ENCODE results near the gene SLC10A2. TPM values are rescaled to one million over a fixed set of nuclear protein-coding genes. Genes with fewer than 3 reads are reported as not detected.

SLC10A2 gene
- total RNA-seq, 4 donors from 2014 or later, result 0.13 TPM; not detected in 3

- WGBS, 2 donors, result 39 to 45% methylated on average over 3 of the region's 3 CpGs
- intact Hi-C loops (cut with DNase I; ENCODE audit: low total_unique reads), result no loop called here
- no peak for DNase-seq (ENCODE audit: low spot score in 2 of 2)
- H3K4me3 ChIP-seq (ENCODE audit: low read depth, poor library complexity, severe bottlenecking), result no peak overlapping the region
- TF ChIP-seq CTCF (IDR thresholded peaks at IDR 0.05) (no peak), POLR2A (IDR thresholded peaks at IDR 0.05) (no peak)
Measured at GRCh38 chr13:103044056-103044455, 22.2 kb downstream of the SLC10A2 start.

GRCh38 chr13:103040006-103040405, 26.2 kb downstream of the SLC10A2 start:
- intact Hi-C loops (cut with DNase I; ENCODE audit: low total_unique reads), result no loop called here

GRCh38 chr13:103039183-103039582, 27.0 kb downstream of the SLC10A2 start:
- no peak overlapping the region for H3K4me3 ChIP-seq (ENCODE audit: low read depth, poor library complexity, severe bottlenecking)
- intact Hi-C loops (cut with DNase I; ENCODE audit: low total_unique reads), result no loop called here
- no peak for DNase-seq (ENCODE audit: low spot score in 2 of 2)
- TF ChIP-seq POLR2A (IDR thresholded peaks at IDR 0.05) (no peak), CTCF (IDR thresholded peaks at IDR 0.05) (no peak)
- WGBS, 2 donors, result 30 to 36% methylated on average over 2 of the region's 2 CpGs

More at GRCh38 chr13:103040006-103040405, 26.2 kb downstream of the SLC10A2 start:
- no peak for TF ChIP-seq CTCF (IDR thresholded peaks at IDR 0.05)
- TF ChIP-seq POLR2A (IDR thresholded peaks at IDR 0.05), result no peak
- DNase-seq (ENCODE audit: low spot score in 2 of 2), result no peak
- 75 to 82% methylated on average over 1 of the region's 1 CpG for WGBS, 2 donors
- no peak overlapping the region for H3K4me3 ChIP-seq (ENCODE audit: low read depth, poor library complexity, severe bottlenecking)

DNA sequence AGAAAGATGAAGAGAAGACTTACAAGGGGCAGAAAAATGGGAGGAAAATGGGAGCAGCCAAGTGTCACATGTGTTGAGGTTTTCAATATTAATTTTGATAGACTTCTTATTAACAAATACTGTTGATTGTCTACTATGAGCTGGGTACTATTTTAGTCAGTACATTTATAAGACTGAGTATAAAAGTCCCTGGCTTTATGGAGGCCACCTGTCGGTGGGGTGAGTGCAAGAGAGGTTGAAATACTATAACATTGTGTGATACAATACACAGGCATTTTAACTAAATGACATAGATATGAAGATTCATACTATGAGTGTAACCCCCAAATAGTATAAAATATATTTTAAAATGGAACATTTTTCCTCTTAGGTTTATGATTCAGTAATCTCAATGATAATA, 29.9 kb downstream of the SLC10A2 start:
- no peak overlapping the region for H3K4me3 ChIP-seq (ENCODE audit: low read depth, poor library complexity, severe bottlenecking)
- intact Hi-C loops (cut with DNase I; ENCODE audit: low total_unique reads), result no loop called here
- TF ChIP-seq POLR2A (IDR thresholded peaks at IDR 0.05), result no peak
- no peak for TF ChIP-seq CTCF (IDR thresholded peaks at IDR 0.05)
- WGBS, 2 donors, result 86 to 87% methylated on average over 1 of the region's 1 CpG
- DNase-seq (ENCODE audit: low spot score in 2 of 2), result no peak

DNA sequence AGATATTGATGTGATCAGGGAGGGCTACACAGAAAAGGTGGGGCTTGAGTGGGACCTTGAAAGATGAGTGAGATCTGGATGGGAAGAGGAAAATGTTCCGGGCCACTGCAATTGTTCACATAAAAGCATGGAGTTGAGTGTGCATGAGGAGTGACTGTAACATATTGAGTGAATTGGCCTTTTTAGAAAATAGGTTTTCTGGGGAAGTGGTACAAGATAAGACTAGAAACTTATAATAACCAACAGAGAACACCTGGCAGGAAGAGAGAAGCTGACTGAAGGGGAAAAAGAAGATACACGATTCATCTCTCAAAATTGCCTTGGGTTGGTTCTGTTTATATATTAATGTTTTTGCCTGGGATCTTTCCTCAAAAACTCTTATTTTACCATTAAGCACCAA, 32.2 kb downstream of the SLC10A2 start:
- 70 to 77% methylated on average over 2 of the region's 2 CpGs for WGBS, 2 donors
- DNase-seq (ENCODE audit: low spot score in 2 of 2), result no peak

More for the DNA sequence above, 32.2 kb downstream of the SLC10A2 start:
- intact Hi-C loops (cut with DNase I; ENCODE audit: low total_unique reads), result no loop called here
- H3K4me3 ChIP-seq (ENCODE audit: low read depth, poor library complexity, severe bottlenecking), result no peak overlapping the region
- no peak for TF ChIP-seq CTCF (IDR thresholded peaks at IDR 0.05)
- TF ChIP-seq POLR2A (IDR thresholded peaks at IDR 0.05), result no peak

Measured in lower leg skin (tissue), 4 donors.